ENCODE results near the gene BCL11B.

- no peak for TF ChIP-seq CTCF (IDR thresholded peaks at IDR 0.05)
- no peak for TF ChIP-seq POLR2A (IDR thresholded peaks at IDR 0.05)
Measured at GRCh38 chr14:99251721-99252120, 20.3 kb downstream of the BCL11B start.
